IPS-18a (cell line): ENCODE measurements around the gene LCN12.

Experiments used
- H3K27ac ChIP-seq: one replicate; pipeline ENCODE4 v1.5.1; 2013; ENCODE audit warnings: low read length
- H3K27me3 ChIP-seq: one replicate; pipeline ENCODE4 v1.6.1; 2013; ENCODE audit warnings: mild to moderate bottlenecking, low read length; ENCODE audit not compliant: control insufficient read depth, insufficient read depth
- H3K36me3 ChIP-seq: one replicate; pipeline ENCODE4 v1.6.1; 2013; ENCODE audit warnings: low read depth, low read length; ENCODE audit not compliant: control insufficient read depth
- H3K4me1 ChIP-seq: one replicate; pipeline ENCODE4 v1.6.1; 2013; ENCODE audit warnings: low read depth, low read length; ENCODE audit not compliant: control insufficient read depth
- H3K4me3 ChIP-seq: one replicate; pipeline ENCODE4 v1.5.1; 2013; ENCODE audit warnings: low read length
- H3K9ac ChIP-seq: one replicate; pipeline ENCODE4 v1.6.1; 2013; ENCODE audit warnings: mild to moderate bottlenecking, low read length, moderate library complexity
- H3K9me3 ChIP-seq: one replicate; pipeline ENCODE4 v1.6.1; 2013; ENCODE audit warnings: low read depth, low read length; ENCODE audit not compliant: control insufficient read depth

The LCN12 gene

DNA sequence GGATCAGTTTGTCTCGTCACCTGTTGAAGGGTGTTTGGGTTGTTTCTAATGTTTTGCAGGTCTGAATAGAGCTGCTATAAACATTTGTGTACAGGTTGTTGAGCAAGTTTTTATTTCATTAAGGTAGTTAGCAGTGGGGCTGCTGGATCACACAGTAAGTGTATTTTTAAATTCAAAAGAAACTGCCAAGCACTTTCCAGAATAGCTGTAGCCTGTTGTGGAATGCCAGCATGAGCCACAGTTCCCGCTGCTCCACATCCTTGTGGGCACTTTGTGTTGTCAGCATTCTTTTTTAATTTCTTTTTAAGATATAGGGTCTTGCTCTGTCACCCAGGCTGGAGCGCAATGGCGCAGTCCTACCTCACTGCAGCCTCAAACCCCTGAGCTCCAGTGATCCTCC, 22.1 kb upstream of the LCN12 start:
- no peaks in the 10 kb centered on the region for H3K4me1 ChIP-seq
- H3K4me3 ChIP-seq = no peak overlapping the region
- H3K36me3 ChIP-seq = peaks cover 19% of the 10 kb centered on the region
- no peak overlapping the region for H3K9ac ChIP-seq
- H3K27me3 ChIP-seq = no peaks in the 10 kb centered on the region
- H3K27ac ChIP-seq = no peak overlapping the region
- H3K9me3 ChIP-seq = no peaks in the 10 kb centered on the region

- Histone ChIP-seq H3K4me3 (no peak overlapping the region), H3K27me3 (no peaks in the 10 kb centered on the region), H3K9me3 (no peaks in the 10 kb centered on the region), H3K36me3 (peaks cover 7% of the 10 kb centered on the region), H3K9ac (no peak overlapping the region), H3K4me1 (no peaks in the 10 kb centered on the region), H3K27ac (no peak overlapping the region)
Observed at GRCh38 chr9:136931611-136932130, 20.4 kb upstream of the LCN12 start.

- Histone ChIP-seq H3K27me3 (no peaks in the 10 kb centered on the region), H3K27ac (no peak overlapping the region), H3K9me3 (no peaks in the 10 kb centered on the region), H3K4me3 (no peak overlapping the region), H3K4me1 (no peaks in the 10 kb centered on the region), H3K9ac (no peak overlapping the region), H3K36me3 (peaks cover 2% of the 10 kb centered on the region)
Observed at GRCh38 chr9:136934277-136934676, 17.8 kb upstream of the LCN12 start.

DNA sequence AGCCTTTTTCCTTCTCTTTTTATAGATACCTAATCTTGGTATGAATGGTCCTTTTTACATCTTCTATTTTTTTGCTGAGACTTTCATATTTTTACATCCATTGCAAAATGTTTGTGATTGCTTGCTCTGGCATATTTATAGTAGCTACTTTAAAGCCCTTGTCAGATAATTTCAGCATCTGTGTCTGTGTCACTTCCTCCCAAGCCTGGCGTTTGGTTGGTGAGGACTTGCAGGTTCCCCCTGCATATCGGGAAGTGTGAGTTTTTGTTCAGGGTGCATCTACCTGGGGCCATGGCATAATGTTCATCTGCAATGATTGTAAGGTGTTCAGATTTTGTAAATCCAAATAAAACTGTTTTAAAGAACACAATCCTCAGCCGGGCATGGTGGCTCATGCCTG, 16.4 kb upstream of the LCN12 start:
- H3K4me3 ChIP-seq = no peak overlapping the region
- no peaks in the 10 kb centered on the region for H3K9me3 ChIP-seq
- H3K9ac ChIP-seq = no peak overlapping the region
- no peak overlapping the region for H3K27ac ChIP-seq
- no peaks in the 10 kb centered on the region for H3K4me1 ChIP-seq
- H3K36me3 ChIP-seq = peaks cover 8% of the 10 kb centered on the region
- no peaks in the 10 kb centered on the region for H3K27me3 ChIP-seq

GRCh38 chr9:136936645-136937170, 15.4 kb upstream of the LCN12 start:
- no peak overlapping the region for H3K9ac ChIP-seq
- H3K4me3 ChIP-seq = no peak overlapping the region
- H3K36me3 ChIP-seq = peaks cover 14% of the 10 kb centered on the region
- no peak overlapping the region for H3K27ac ChIP-seq
- H3K27me3 ChIP-seq = no peaks in the 10 kb centered on the region
- H3K9me3 ChIP-seq = no peaks in the 10 kb centered on the region
- H3K4me1 ChIP-seq = no peaks in the 10 kb centered on the region

GRCh38 chr9:136937186-136938001, 14.7 kb upstream of the LCN12 start:
- Histone ChIP-seq H3K27me3 (no peaks in the 10 kb centered on the region), H3K9ac (no peak overlapping the region), H3K4me3 (no peak overlapping the region), H3K4me1 (no peaks in the 10 kb centered on the region), H3K27ac (no peak overlapping the region), H3K36me3 (peaks cover 16% of the 10 kb centered on the region), H3K9me3 (no peaks in the 10 kb centered on the region)

GRCh38 chr9:136939431-136939995, 12.6 kb upstream of the LCN12 start:
- Histone ChIP-seq H3K4me1 (no peaks in the 10 kb centered on the region), H3K4me3 (no peak overlapping the region), H3K36me3 (peaks cover 16% of the 10 kb centered on the region), H3K27ac (no peak overlapping the region), H3K27me3 (no peaks in the 10 kb centered on the region), H3K9ac (no peak overlapping the region), H3K9me3 (no peaks in the 10 kb centered on the region)

GRCh38 chr9:136939996-136940525, 12.0 kb upstream of the LCN12 start:
- H3K27ac ChIP-seq = no peak overlapping the region
- no peak overlapping the region for H3K4me3 ChIP-seq
- no peaks in the 10 kb centered on the region for H3K4me1 ChIP-seq
- no peak overlapping the region for H3K9ac ChIP-seq
- no peaks in the 10 kb centered on the region for H3K9me3 ChIP-seq
- H3K27me3 ChIP-seq = no peaks in the 10 kb centered on the region
- H3K36me3 ChIP-seq = peaks cover 16% of the 10 kb centered on the region

GRCh38 chr9:136940526-136941230, 11.4 kb upstream of the LCN12 start:
- H3K27me3 ChIP-seq = no peaks in the 10 kb centered on the region
- no peak overlapping the region for H3K4me3 ChIP-seq
- no peak overlapping the region for H3K9ac ChIP-seq
- no peaks in the 10 kb centered on the region for H3K4me1 ChIP-seq
- peaks cover 16% of the 10 kb centered on the region for H3K36me3 ChIP-seq
- H3K27ac ChIP-seq = no peak overlapping the region
- H3K9me3 ChIP-seq = no peaks in the 10 kb centered on the region

GRCh38 chr9:136941231-136942111, 10.6 kb upstream of the LCN12 start:
- Histone ChIP-seq H3K27me3 (no peaks in the 10 kb centered on the region), H3K9ac (no peak overlapping the region), H3K9me3 (no peaks in the 10 kb centered on the region), H3K4me1 (no peaks in the 10 kb centered on the region), H3K4me3 (no peak overlapping the region), H3K36me3 (peaks cover 16% of the 10 kb centered on the region), H3K27ac (no peak overlapping the region)
